ENCODE data around the gene PADI2. TPM values are rescaled to one million over a fixed set of nuclear protein-coding genes. Genes with fewer than 3 reads are reported as not detected.

The PADI2 gene
- total and polyA plus RNA-seq, 8 donors = 0.31 to 86.0 (median 1.3) TPM; not detected in 1

GRCh38 chr1:17093822-17094393 is 25.3 kb downstream of the PADI2 start:
- WGBS, 5 donors = 78 to 91% (median 90%) methylated on average over 8 of the region's 8 CpGs
- Histone ChIP-seq H3K27me3 (no peaks in the 10 kb centered on the region), H3K9me3 (peaks cover 0 to 4% (median 0%) of the 10 kb centered on the region in 4 donors), H3K27ac (peak overlapping the region in 1 of 5 donors; percentile 38), H3K36me3 (no peaks in the 10 kb centered on the region), H3K4me3 (no peak overlapping the region), H3K4me1 (peaks cover 0 to 26% (median 14%) of the 10 kb centered on the region in 4 donors)
- no peak for DNase-seq
- TF ChIP-seq EP300 (IDR thresholded peaks at IDR 0.05) = no peak
- TF ChIP-seq POLR2AphosphoS5 (IDR thresholded peaks at IDR 0.05) = no peak
- no peak for TF ChIP-seq POLR2A (IDR thresholded peaks at IDR 0.05)
- TF ChIP-seq, protein P1, sequence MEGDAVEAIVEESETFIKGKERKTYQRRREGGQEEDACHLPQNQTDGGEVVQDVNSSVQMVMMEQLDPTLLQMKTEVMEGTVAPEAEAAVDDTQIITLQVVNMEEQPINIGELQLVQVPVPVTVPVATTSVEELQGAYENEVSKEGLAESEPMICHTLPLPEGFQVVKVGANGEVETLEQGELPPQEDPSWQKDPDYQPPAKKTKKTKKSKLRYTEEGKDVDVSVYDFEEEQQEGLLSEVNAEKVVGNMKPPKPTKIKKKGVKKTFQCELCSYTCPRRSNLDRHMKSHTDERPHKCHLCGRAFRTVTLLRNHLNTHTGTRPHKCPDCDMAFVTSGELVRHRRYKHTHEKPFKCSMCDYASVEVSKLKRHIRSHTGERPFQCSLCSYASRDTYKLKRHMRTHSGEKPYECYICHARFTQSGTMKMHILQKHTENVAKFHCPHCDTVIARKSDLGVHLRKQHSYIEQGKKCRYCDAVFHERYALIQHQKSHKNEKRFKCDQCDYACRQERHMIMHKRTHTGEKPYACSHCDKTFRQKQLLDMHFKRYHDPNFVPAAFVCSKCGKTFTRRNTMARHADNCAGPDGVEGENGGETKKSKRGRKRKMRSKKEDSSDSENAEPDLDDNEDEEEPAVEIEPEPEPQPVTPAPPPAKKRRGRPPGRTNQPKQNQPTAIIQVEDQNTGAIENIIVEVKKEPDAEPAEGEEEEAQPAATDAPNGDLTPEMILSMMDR (IDR thresholded peaks at IDR 0.05) = no peak
- intact Hi-C loops (cut with DNase I; ENCODE audit: low total_unique reads) = no loop called here

DNA sequence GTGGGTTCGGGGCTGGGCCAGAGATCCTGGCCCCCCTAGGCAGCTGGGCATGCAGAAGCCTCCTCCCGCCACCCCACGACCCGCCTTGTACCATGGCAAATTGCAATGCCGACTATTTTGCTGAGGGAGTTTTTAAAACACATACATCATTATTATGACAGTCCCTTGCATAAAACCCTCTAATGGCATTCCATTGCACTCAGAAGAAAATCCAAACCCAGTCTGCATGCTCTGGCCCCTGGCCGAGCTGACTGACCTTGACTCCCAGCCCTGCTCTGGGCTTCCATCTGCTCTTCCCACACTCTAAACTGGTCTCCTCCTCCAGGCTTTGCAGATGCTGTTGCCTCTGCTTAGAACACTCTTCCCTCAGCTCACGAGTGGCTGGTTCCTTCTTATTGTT is 28.0 kb downstream of the PADI2 start:
- H3K4me3 ChIP-seq = no peak overlapping the region
- TF ChIP-seq EP300 (IDR thresholded peaks at IDR 0.05) = no peak
- TF ChIP-seq POLR2A (IDR thresholded peaks at IDR 0.05) = no peak
- 66 to 89% (median 83%) methylated on average over 7 of the region's 7 CpGs for WGBS, 5 donors
- peak in 1 of 2 donors; percentile 51 for DNase-seq
- H3K27ac ChIP-seq = peak overlapping the region in 2 of 5 donors; percentile 13 to 44
- no peaks in the 10 kb centered on the region for H3K36me3 ChIP-seq
- no peaks in the 10 kb centered on the region for H3K27me3 ChIP-seq
- peaks cover 0 to 11% (median 5%) of the 10 kb centered on the region in 4 donors for H3K4me1 ChIP-seq
- peaks cover 0 to 4% (median 0%) of the 10 kb centered on the region in 4 donors for H3K9me3 ChIP-seq
- intact Hi-C loops (cut with DNase I; ENCODE audit: low total_unique reads) = no loop called here

DNA sequence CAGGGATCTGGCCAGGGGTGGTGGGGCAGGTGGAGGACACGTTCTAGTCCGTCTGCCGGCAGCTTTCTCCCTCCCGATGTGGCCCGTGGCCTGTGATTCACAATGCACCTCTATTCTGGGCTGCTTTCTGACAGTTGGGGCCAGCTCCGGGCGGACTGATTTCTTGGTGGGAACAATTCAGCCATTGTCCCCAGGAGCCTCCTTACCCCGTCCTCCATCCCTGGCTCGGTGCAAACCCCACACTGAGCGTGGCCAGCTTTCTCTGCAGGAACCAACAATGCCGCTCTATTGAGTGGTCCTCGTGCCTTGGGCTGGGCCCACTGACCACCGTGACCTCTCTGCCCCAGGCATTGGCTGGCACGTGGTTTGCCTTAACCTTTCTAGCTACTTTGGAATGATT is 29.7 kb downstream of the PADI2 start:
- WGBS, 5 donors = 56 to 82% (median 59%) methylated on average over 12 to 14 of the region's 14 CpGs
- Histone ChIP-seq H3K4me1 (peaks cover 0 to 11% (median 5%) of the 10 kb centered on the region in 4 donors), H3K4me3 (no peak overlapping the region), H3K36me3 (no peaks in the 10 kb centered on the region), H3K27me3 (no peaks in the 10 kb centered on the region), H3K9me3 (peaks cover 0 to 4% (median 0%) of the 10 kb centered on the region in 4 donors), H3K27ac (no peak overlapping the region)
- intact Hi-C loops (cut with DNase I; ENCODE audit: low total_unique reads) = no loop called here
- DNase-seq = no peak
- TF ChIP-seq POLR2A (IDR thresholded peaks at IDR 0.05) = no peak
- TF ChIP-seq POLR2AphosphoS5 (IDR thresholded peaks at IDR 0.05) = no peak
- no peak for TF ChIP-seq EP300 (IDR thresholded peaks at IDR 0.05)
- TF ChIP-seq, protein P1 (IDR thresholded peaks at IDR 0.05) = no peak

DNA sequence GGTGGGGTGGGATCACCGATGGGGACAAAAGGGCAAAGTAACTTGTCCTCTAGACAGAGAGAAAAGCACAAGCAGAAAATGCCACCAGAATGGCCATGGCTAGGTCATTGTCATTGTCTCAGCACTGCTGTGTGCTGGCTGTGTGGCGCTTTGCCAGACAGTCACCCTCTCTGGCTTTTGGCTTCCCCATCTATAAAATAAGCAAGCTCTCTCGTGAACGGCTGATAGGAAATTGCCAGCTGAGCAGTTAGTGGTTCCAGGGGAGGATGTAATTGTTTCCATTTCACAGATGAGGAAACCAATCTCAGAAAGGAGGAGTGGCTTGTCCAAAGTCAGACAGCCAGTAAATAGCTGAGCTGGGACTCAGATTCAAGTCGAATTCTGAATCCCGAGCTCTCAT is 32.5 kb downstream of the PADI2 start:
- DNase-seq = no peak
- H3K27me3 ChIP-seq = no peaks in the 10 kb centered on the region
- no peak overlapping the region for H3K27ac ChIP-seq
- WGBS, 5 donors = 63 to 70% (median 65%) methylated on average over 6 of the region's 6 CpGs
- no peaks in the 10 kb centered on the region for H3K36me3 ChIP-seq
- peaks cover 0 to 11% (median 5%) of the 10 kb centered on the region in 4 donors for H3K4me1 ChIP-seq
- H3K4me3 ChIP-seq = no peak overlapping the region
- no peaks in the 10 kb centered on the region for H3K9me3 ChIP-seq
- TF ChIP-seq EP300 (IDR thresholded peaks at IDR 0.05) (no peak), POLR2AphosphoS5 (IDR thresholded peaks at IDR 0.05) (no peak), POLR2A (IDR thresholded peaks at IDR 0.05) (no peak)
- TF ChIP-seq, protein P1 (IDR thresholded peaks at IDR 0.05) = no peak
- intact Hi-C loops (cut with DNase I; ENCODE audit: low total_unique reads) = no loop called here

DNA sequence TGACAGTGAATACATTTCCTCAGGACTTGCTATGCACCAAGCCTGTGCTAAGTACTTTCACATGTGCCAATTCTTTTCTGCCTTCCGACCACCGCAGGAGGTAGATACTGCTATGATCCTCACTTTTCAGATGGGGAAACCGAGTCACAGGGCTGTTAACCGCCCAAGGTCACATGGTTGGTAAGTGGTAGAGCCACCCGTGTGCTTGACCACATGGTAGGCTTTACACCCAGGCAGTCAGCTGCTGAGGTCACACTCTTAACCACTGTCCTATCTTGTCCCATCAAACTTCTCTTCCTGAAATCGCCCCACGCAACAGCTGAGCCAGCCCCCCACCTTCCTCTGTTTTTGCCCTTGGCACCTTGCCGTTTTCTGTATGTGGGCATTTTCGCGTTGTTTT is 34.5 kb downstream of the PADI2 start:
- no peaks in the 10 kb centered on the region for H3K27me3 ChIP-seq

More for the DNA sequence above, 34.5 kb downstream of the PADI2 start:
- DNase-seq = no peak
- H3K9me3 ChIP-seq = no peaks in the 10 kb centered on the region
- no peak overlapping the region for H3K27ac ChIP-seq
- 71 to 79% (median 76%) methylated on average over 10 of the region's 10 CpGs for WGBS, 5 donors
- H3K36me3 ChIP-seq = no peaks in the 10 kb centered on the region
- H3K4me3 ChIP-seq = no peak overlapping the region
- H3K4me1 ChIP-seq = no peaks in the 10 kb centered on the region
- intact Hi-C loops (cut with DNase I; ENCODE audit: low total_unique reads) = no loop called here
- TF ChIP-seq EP300 (IDR thresholded peaks at IDR 0.05) = no peak
- TF ChIP-seq, protein P1 (IDR thresholded peaks at IDR 0.05) = no peak
- no peak for TF ChIP-seq POLR2AphosphoS5 (IDR thresholded peaks at IDR 0.05)
- TF ChIP-seq POLR2A (IDR thresholded peaks at IDR 0.05) = no peak

Measured in stomach (tissue), 9 donors.